ENCODE results near the gene SNX8.

DNA sequence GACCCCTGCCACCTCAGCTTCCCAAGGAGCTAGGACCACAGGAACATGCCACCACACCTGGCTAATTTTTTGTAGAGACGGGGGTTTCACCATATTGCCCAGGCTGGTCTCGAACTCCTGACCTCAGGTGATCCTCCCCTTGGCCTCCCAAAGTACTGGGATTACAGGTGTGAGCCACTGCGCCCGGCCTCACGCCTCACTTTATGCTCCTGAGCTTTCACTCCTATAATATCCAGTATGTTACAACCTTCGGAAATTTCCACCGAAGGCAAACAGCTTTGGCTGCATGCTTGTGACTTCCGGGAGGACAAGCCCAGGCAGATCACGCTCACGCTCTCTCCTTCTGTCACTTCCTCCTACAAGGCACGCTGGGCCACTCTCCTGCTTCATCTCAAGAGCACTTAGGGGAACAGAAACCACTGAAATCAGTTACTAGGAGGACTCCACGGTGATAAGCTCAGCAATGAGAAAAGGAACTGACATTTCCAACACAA lies 77.1 kb downstream of the SNX8 start:
- TF ChIP-seq, protein P1, sequence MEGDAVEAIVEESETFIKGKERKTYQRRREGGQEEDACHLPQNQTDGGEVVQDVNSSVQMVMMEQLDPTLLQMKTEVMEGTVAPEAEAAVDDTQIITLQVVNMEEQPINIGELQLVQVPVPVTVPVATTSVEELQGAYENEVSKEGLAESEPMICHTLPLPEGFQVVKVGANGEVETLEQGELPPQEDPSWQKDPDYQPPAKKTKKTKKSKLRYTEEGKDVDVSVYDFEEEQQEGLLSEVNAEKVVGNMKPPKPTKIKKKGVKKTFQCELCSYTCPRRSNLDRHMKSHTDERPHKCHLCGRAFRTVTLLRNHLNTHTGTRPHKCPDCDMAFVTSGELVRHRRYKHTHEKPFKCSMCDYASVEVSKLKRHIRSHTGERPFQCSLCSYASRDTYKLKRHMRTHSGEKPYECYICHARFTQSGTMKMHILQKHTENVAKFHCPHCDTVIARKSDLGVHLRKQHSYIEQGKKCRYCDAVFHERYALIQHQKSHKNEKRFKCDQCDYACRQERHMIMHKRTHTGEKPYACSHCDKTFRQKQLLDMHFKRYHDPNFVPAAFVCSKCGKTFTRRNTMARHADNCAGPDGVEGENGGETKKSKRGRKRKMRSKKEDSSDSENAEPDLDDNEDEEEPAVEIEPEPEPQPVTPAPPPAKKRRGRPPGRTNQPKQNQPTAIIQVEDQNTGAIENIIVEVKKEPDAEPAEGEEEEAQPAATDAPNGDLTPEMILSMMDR (IDR thresholded peaks at IDR 0.05; ENCODE audit: low read depth, low read length, missing input control), result no peak
- TF ChIP-seq SP1 (IDR thresholded peaks at IDR 0.05), result no peak
- TF ChIP-seq TAF1 (conservative IDR thresholded peaks at IDR 0.05), result no peak

All from liver (tissue), 3 donors.